Measurements from ENCODE around the gene SNX11.

The SNX11 gene

GRCh38 chr17:48106802-48107136 lies 797 bp upstream of the SNX11 start:
- H3K9me3 ChIP-seq (ENCODE audit: control insufficient read depth, insufficient read depth, low read length) = no peaks in the 10 kb centered on the region
- no peaks in the 10 kb centered on the region for H3K36me3 ChIP-seq (ENCODE audit: insufficient read depth, low read length)
- H3K4me1 ChIP-seq (ENCODE audit: insufficient read depth, low read length) = 0 out of 2 replicates have a peak, but pooled peaks cover 5% of the 10 kb centered on the region
- H3K9ac ChIP-seq (ENCODE audit: low read depth, low read length) = peak overlapping the region; percentile 94

DNA sequence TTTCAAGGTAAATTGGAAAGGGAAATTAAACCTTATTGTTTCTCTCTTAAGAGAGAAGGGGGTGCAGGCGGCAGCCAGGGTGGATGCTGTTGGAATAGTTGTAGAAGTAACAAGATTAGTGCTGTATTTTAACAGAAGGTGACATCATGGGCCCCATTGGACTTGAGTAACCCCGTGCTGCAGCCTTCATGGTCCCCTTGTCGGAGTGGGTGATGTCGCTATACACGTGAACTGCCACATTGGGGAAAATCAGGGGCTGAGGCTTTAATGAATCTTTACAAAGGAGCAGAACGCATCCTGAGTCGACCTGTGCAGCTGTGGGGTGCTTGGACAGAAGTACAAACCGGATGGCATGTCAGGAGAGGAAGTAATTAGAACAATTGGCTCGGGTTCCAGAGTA lies 3.2 kb downstream of the SNX11 start:
- H3K4me1 ChIP-seq (ENCODE audit: insufficient read depth, low read length) = 0 out of 2 replicates have a peak, but pooled peaks cover 5% of the 10 kb centered on the region
- no peaks in the 10 kb centered on the region for H3K9me3 ChIP-seq (ENCODE audit: control insufficient read depth, insufficient read depth, low read length)
- H3K9ac ChIP-seq (ENCODE audit: low read depth, low read length) = no peak overlapping the region
- no peaks in the 10 kb centered on the region for H3K36me3 ChIP-seq (ENCODE audit: insufficient read depth, low read length)

DNA sequence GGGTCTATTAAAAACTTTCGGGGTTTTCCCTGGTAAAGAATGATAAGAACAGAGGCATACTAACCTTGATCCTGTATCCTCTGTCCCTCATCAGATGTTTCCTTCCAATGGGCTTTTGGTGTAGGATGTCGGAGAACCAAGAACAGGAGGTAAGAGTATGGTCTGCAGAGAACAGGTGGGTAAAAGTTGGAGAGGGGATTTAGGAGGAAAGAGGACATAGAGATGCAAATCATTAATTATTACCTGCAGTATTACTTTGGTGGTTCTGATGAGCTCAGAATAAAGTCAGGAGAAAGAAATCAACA lies 4.3 kb downstream of the SNX11 start:
- H3K9me3 ChIP-seq (ENCODE audit: control insufficient read depth, insufficient read depth, low read length) = no peaks in the 10 kb centered on the region
- no peak overlapping the region for H3K9ac ChIP-seq (ENCODE audit: low read depth, low read length)
- 0 out of 2 replicates have a peak, but pooled peaks cover 5% of the 10 kb centered on the region for H3K4me1 ChIP-seq (ENCODE audit: insufficient read depth, low read length)
- H3K36me3 ChIP-seq (ENCODE audit: insufficient read depth, low read length) = peaks cover 4% of the 10 kb centered on the region; the same call in 1 of the 2 replicates

DNA sequence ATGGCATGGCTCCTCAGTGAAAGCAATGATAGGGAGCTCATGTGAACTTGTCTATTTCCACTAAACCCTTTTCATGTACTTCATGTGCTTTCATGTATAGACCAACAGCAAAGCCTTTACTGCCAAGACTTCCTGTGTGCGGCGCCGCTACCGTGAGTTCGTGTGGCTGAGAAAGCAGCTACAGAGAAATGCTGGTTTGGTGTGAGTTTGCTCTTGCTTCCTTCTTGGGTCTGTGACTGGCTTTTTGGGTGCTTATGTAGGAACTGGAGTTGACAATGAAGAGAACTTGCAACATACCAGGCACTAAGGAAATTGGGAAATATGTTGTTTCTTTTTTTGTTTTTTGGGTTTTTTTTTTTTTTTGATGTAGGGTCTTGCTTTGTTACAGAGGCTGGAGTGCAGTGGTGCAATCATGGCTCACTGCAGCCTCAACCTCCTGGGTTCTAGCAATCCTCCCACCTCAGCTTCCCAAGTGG lies 5.7 kb downstream of the SNX11 start:
- Histone ChIP-seq H3K9ac (ENCODE audit: low read depth, low read length) (no peak overlapping the region), H3K36me3 (ENCODE audit: insufficient read depth, low read length) (peaks cover 4% of the 10 kb centered on the region), H3K4me1 (ENCODE audit: insufficient read depth, low read length) (0 out of 2 replicates have a peak, but pooled peaks cover 5% of the 10 kb centered on the region), H3K9me3 (ENCODE audit: control insufficient read depth, insufficient read depth, low read length) (no peaks in the 10 kb centered on the region)

DNA sequence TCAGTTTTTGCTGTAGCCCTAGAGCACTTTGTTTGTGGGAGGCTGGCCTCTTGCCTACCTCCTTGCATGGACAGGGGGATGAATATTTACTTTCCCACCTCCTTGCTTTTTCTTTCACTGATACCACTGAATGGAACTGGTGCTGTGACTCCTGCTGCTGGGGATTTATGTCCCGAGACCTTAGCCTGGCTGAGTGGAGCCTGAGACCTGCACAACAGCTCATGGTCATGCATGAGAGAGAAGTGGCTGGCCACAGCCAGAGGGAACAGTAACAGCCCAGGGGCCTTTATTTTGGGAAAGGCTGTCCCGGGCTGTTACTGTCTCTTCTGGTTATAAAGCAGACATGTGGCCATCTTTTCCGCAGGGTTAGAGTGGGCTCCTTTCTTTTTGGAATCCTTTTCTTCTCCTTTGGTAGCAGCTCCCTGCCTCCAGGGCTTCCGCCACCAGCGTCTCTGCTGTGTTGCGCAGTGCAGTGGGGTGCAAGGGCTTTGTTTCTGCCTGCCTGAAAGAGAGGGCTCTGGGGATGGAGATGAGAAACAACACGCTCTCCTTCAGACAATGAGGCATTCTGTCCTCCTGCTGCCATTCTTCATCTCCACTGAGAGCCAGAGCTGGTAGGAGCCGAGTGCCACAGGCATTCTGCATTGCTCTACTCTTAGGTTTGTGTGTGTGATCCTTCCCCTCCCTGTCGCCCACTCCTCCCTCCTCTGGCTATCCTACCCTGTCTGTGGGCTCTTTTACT lies 14.5 kb downstream of the SNX11 start:
- Histone ChIP-seq H3K9ac (ENCODE audit: low read depth, low read length) (no peak overlapping the region), H3K36me3 (ENCODE audit: insufficient read depth, low read length) (peaks cover 8% of the 10 kb centered on the region), H3K9me3 (ENCODE audit: control insufficient read depth, insufficient read depth, low read length) (no peaks in the 10 kb centered on the region), H3K4me1 (ENCODE audit: insufficient read depth, low read length) (no peaks in the 10 kb centered on the region)

GRCh38 chr17:48122665-48123045 lies 15.1 kb downstream of the SNX11 start:
- no peak overlapping the region for H3K9ac ChIP-seq (ENCODE audit: low read depth, low read length)
- peaks cover 4% of the 10 kb centered on the region; the same call in 1 of the 2 replicates for H3K4me1 ChIP-seq (ENCODE audit: insufficient read depth, low read length)
- no peaks in the 10 kb centered on the region for H3K9me3 ChIP-seq (ENCODE audit: control insufficient read depth, insufficient read depth, low read length)
- peaks cover 8% of the 10 kb centered on the region for H3K36me3 ChIP-seq (ENCODE audit: insufficient read depth, low read length)

- Histone ChIP-seq H3K9me3 (ENCODE audit: control insufficient read depth, insufficient read depth, low read length) (no peaks in the 10 kb centered on the region), H3K36me3 (ENCODE audit: insufficient read depth, low read length) (peaks cover 8% of the 10 kb centered on the region), H3K4me1 (ENCODE audit: insufficient read depth, low read length) (peaks cover 4% of the 10 kb centered on the region; the same call in 1 of the 2 replicates), H3K9ac (ENCODE audit: low read depth, low read length) (no peak overlapping the region)
These were observed 15.5 kb downstream of the SNX11 start for GRCh38 chr17:48123111-48123510.

DNA sequence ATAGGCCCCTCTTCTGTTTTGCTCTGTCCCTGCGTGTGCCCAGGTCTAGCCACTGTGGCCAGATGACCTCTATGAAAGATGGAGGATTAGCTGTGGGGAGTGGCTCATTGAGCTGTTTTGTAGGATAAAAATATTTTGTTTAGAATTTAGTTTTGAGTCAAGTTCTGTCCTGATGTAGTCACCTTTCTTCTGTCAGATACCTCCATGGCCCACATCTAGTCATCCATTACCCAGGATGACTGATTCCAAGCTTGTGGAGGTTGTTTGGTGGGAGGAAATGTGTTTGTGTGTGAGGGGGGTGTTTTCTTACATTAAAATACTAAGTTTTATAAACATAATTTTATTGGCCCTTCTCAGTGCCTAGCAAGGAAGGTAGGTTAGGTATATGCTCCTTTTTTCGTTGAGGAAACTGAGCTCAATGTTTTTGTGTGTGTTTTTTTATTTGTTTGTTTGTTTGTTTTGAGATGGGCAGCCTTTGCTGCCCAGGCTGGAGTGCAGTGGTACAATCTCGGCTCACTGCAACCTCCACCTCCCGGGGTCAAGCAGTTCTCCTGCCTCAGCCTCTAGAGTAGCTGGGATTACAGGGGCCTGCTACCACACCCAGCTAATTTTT lies 16.3 kb downstream of the SNX11 start:
- Histone ChIP-seq H3K9ac (ENCODE audit: low read depth, low read length) (no peak overlapping the region), H3K4me1 (ENCODE audit: insufficient read depth, low read length) (peaks cover 4% of the 10 kb centered on the region; the same call in 1 of the 2 replicates), H3K36me3 (ENCODE audit: insufficient read depth, low read length) (peaks cover 8% of the 10 kb centered on the region), H3K9me3 (ENCODE audit: control insufficient read depth, insufficient read depth, low read length) (no peaks in the 10 kb centered on the region)

- Histone ChIP-seq H3K36me3 (ENCODE audit: insufficient read depth, low read length) (peaks cover 6% of the 10 kb centered on the region), H3K9ac (ENCODE audit: low read depth, low read length) (no peak overlapping the region), H3K9me3 (ENCODE audit: control insufficient read depth, insufficient read depth, low read length) (no peaks in the 10 kb centered on the region), H3K4me1 (ENCODE audit: insufficient read depth, low read length) (peaks cover 4% of the 10 kb centered on the region; the same call in 1 of the 2 replicates)
These were observed 18.4 kb downstream of the SNX11 start for GRCh38 chr17:48125829-48126531.

- no peak overlapping the region for H3K9ac ChIP-seq (ENCODE audit: low read depth, low read length)
- H3K36me3 ChIP-seq (ENCODE audit: insufficient read depth, low read length) = peaks cover under 1% of the 10 kb centered on the region; the same call in 1 of the 2 replicates
- peaks cover 4% of the 10 kb centered on the region; the same call in 1 of the 2 replicates for H3K4me1 ChIP-seq (ENCODE audit: insufficient read depth, low read length)
- no peaks in the 10 kb centered on the region for H3K9me3 ChIP-seq (ENCODE audit: control insufficient read depth, insufficient read depth, low read length)
These were observed 18.9 kb downstream of the SNX11 start for GRCh38 chr17:48126532-48126850.

- H3K9me3 ChIP-seq (ENCODE audit: control insufficient read depth, insufficient read depth, low read length) = no peaks in the 10 kb centered on the region
- H3K36me3 ChIP-seq (ENCODE audit: insufficient read depth, low read length) = no peaks in the 10 kb centered on the region; the same call in 1 of the 2 replicates
- H3K9ac ChIP-seq (ENCODE audit: low read depth, low read length) = no peak overlapping the region
- peaks cover 4% of the 10 kb centered on the region; the same call in 1 of the 2 replicates for H3K4me1 ChIP-seq (ENCODE audit: insufficient read depth, low read length)
These were observed 19.9 kb downstream of the SNX11 start for GRCh38 chr17:48127371-48128051.

GRCh38 chr17:48128400-48128799 lies 20.8 kb downstream of the SNX11 start:
- Histone ChIP-seq H3K4me1 (ENCODE audit: insufficient read depth, low read length) (peaks cover 4% of the 10 kb centered on the region; the same call in 1 of the 2 replicates), H3K9ac (ENCODE audit: low read depth, low read length) (no peak overlapping the region), H3K36me3 (ENCODE audit: insufficient read depth, low read length) (no peaks in the 10 kb centered on the region; the same call in 1 of the 2 replicates), H3K9me3 (ENCODE audit: control insufficient read depth, insufficient read depth, low read length) (no peaks in the 10 kb centered on the region)

DNA sequence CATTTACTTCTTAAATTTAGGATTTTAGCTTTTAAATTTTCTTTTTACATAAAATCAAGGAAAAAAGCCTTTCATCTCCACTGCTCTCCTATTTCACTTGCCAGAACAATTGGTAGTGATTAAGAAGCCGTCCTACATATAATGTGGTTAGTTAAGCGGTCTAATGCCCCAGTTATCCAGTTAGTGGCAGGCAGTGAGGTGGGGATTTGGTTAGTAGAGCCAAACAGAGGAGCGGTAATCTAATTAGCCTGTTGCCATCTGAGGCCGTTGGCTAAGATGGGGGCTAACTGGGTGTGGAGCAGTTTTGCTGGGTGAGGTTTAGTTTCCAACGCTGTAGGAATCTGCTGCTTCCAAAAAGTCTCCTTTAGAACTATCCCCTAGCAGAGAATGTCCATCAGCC lies 22.4 kb downstream of the SNX11 start:
- Histone ChIP-seq H3K9ac (ENCODE audit: low read depth, low read length) (no peak overlapping the region), H3K36me3 (ENCODE audit: insufficient read depth, low read length) (no peaks in the 10 kb centered on the region), H3K4me1 (ENCODE audit: insufficient read depth, low read length) (peaks cover 4% of the 10 kb centered on the region; the same call in 1 of the 2 replicates), H3K9me3 (ENCODE audit: control insufficient read depth, insufficient read depth, low read length) (no peaks in the 10 kb centered on the region)

DNA sequence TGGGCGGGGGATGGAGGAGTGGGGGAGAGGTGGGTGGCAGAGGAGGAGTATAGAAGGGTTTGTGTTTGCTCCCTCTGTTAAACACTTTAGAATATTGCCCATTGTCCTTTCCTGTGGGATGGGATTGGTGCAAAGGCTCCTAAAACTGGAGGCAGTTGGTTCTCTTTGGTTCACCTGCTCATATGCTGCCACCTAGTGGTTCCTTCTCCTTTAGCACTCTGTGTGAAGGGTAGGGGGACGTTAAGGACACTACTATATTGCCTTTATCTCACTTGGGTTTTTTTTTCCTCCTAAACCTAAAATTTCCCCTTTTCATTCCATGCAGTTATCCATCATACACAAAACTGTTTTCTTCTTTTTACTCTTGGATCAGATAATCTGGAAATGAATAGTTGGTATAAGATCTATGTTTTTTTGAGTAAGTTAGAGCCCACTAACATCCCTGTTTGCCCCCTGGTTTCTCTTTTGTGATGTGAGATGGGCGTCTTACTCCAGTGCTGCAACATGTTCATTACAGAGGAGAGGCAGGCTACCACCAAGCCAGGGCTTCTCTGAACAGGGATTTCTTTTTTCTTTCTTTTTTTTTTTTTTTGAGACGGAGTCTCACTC lies 23.8 kb downstream of the SNX11 start:
- peaks cover 4% of the 10 kb centered on the region; the same call in 1 of the 2 replicates for H3K4me1 ChIP-seq (ENCODE audit: insufficient read depth, low read length)
- H3K36me3 ChIP-seq (ENCODE audit: insufficient read depth, low read length) = no peaks in the 10 kb centered on the region
- no peak overlapping the region for H3K9ac ChIP-seq (ENCODE audit: low read depth, low read length)
- H3K9me3 ChIP-seq (ENCODE audit: control insufficient read depth, insufficient read depth, low read length) = no peaks in the 10 kb centered on the region
